ENCODE data around the gene RRP8. TPM values are rescaled to one million over a fixed set of nuclear protein-coding genes. Genes with fewer than 3 reads are reported as not detected.

RRP8 gene
- total RNA-seq, 4 donors from 2014 or later = 13.9 to 34.1 (median 18.2) TPM

GRCh38 chr11:6557063-6557462 is 46.4 kb downstream of the RRP8 start:
- Histone ChIP-seq H3K27ac (no peak overlapping the region), H3K36me3 (peaks cover 0 to 46% (median 0%) of the 10 kb centered on the region in 3 donors), H3K4me1 (no peaks in the 10 kb centered on the region), H3K27me3 (no peaks in the 10 kb centered on the region), H3K9me3 (no peaks in the 10 kb centered on the region), H3K4me3 (no peak overlapping the region)
- DNase-seq (ENCODE audit: low spot score in 2 of 2) = no peak
- TF ChIP-seq EP300 (IDR thresholded peaks at IDR 0.05) (no peak), POLR2A (IDR thresholded peaks at IDR 0.05) (no peak)
- WGBS, 2 donors = 91 to 95% methylated on average over 11 of the region's 11 CpGs

GRCh38 chr11:6556139-6556949 is 47.1 kb downstream of the RRP8 start:
- TF ChIP-seq CTCF (IDR thresholded peaks at IDR 0.05) = no peak
- no peak for TF ChIP-seq EP300 (IDR thresholded peaks at IDR 0.05)
- no peak for TF ChIP-seq POLR2A (IDR thresholded peaks at IDR 0.05)
- DNase-seq (ENCODE audit: low spot score in 2 of 2) = no peak
- H3K4me3 ChIP-seq = no peak overlapping the region

GRCh38 chr11:6554828-6555706 is 48.3 kb downstream of the RRP8 start:
- TF ChIP-seq CTCF (IDR thresholded peaks at IDR 0.05) (no peak), EP300 (IDR thresholded peaks at IDR 0.05) (no peak)
- no peaks in the 10 kb centered on the region for H3K9me3 ChIP-seq
- H3K36me3 ChIP-seq = peaks cover 0 to 33% (median 0%) of the 10 kb centered on the region in 3 donors
- WGBS, 2 donors = 85 to 89% methylated on average over 5 of the region's 5 CpGs
- H3K27ac ChIP-seq = no peak overlapping the region
- no peaks in the 10 kb centered on the region for H3K27me3 ChIP-seq
- H3K4me1 ChIP-seq = no peaks in the 10 kb centered on the region
- H3K4me3 ChIP-seq = no peak overlapping the region
- DNase-seq (ENCODE audit: low spot score in 2 of 2) = no peak

More at GRCh38 chr11:6556139-6556949, 47.1 kb downstream of the RRP8 start:
- H3K27ac ChIP-seq = no peak overlapping the region
- WGBS, 2 donors = 81 to 97% methylated on average over 11 of the region's 11 CpGs
- H3K4me1 ChIP-seq = no peaks in the 10 kb centered on the region
- H3K27me3 ChIP-seq = no peaks in the 10 kb centered on the region
- H3K9me3 ChIP-seq = no peaks in the 10 kb centered on the region
- H3K36me3 ChIP-seq = peaks cover 0 to 39% (median 0%) of the 10 kb centered on the region in 3 donors

GRCh38 chr11:6553634-6554033 is 49.8 kb downstream of the RRP8 start:
- H3K27ac ChIP-seq = no peak overlapping the region
- peaks cover 0 to 22% (median 0%) of the 10 kb centered on the region in 3 donors for H3K36me3 ChIP-seq
- TF ChIP-seq CTCF (IDR thresholded peaks at IDR 0.05) (no peak), EP300 (IDR thresholded peaks at IDR 0.05) (no peak), POLR2A (IDR thresholded peaks at IDR 0.05) (no peak)
- H3K27me3 ChIP-seq = no peaks in the 10 kb centered on the region
- no peak for DNase-seq (ENCODE audit: low spot score in 2 of 2)
- H3K4me3 ChIP-seq = no peak overlapping the region
- no peaks in the 10 kb centered on the region for H3K4me1 ChIP-seq
- no peaks in the 10 kb centered on the region for H3K9me3 ChIP-seq

GRCh38 chr11:6548641-6549040 is 54.8 kb downstream of the RRP8 start:
- Histone ChIP-seq H3K4me1 (no peaks in the 10 kb centered on the region), H3K27me3 (no peaks in the 10 kb centered on the region), H3K4me3 (no peak overlapping the region), H3K27ac (no peak overlapping the region), H3K9me3 (no peaks in the 10 kb centered on the region), H3K36me3 (peaks cover 0 to 48% (median 0%) of the 10 kb centered on the region in 3 donors)
- TF ChIP-seq EP300 (IDR thresholded peaks at IDR 0.05) (no peak), CTCF (IDR thresholded peaks at IDR 0.05) (no peak), POLR2A (IDR thresholded peaks at IDR 0.05) (no peak)
- WGBS, 2 donors = 85 to 86% methylated on average over 3 of the region's 3 CpGs
- DNase-seq (ENCODE audit: low spot score in 2 of 2) = no peak

Data from tibial nerve (tissue), 4 donors.